HG02798 (cell line): ENCODE data around the gene NFE2L2.
"Not testable (repeated sequence)": the region's sequence is repeated elsewhere in the genome, so short reads cannot be mapped to it uniquely, and the experiment has no call there.

Experiments
- ATAC-seq: cut with Tn5 transposase; IDR thresholded peaks from one replicate; pipeline ENCODE4 v1.9.1; 2021; ENCODE audit warnings: mild to moderate bottlenecking; ENCODE audit not compliant: unreplicated experiment, poor library complexity

NFE2L2 gene

DNA sequence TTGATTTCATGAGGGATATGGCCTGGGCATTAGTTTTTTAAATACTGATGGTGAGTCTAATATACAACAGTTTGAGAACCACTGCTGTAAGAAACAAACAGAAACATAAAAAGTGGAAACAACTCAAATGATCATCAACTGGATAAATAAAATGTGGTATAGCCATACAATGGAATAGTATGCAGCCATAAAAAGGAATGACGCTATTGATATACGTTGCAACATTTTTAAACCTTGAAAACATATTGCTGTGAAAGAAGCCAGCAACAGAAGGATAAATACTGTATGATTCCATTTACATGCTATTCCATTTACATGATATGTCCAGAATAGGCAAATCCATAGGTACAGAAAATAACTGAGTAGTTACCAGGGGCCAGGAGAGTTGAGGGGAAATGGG, 6.5 kb downstream of the NFE2L2 start:
- no peak for ATAC-seq

DNA sequence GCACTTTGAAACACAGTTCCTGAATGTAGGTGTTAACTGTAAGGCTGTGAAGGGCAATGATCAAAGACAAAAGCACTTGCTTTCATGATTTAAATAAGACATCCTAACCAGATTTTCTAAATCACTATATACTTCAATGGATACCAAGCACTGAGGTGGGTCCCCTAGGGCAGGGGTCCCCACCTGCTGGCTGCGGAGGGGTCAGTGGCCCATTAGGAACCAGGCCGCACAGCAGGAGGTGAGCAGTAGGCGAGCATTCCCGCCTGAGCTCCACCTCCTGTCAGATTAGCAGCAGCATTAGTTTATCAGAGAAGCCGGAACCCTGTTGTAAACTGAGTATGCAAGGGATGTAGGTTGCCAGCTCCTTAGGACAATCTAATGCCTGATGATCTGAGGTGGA, 7.1 kb downstream of the NFE2L2 start:
- ATAC-seq, result no peak

DNA sequence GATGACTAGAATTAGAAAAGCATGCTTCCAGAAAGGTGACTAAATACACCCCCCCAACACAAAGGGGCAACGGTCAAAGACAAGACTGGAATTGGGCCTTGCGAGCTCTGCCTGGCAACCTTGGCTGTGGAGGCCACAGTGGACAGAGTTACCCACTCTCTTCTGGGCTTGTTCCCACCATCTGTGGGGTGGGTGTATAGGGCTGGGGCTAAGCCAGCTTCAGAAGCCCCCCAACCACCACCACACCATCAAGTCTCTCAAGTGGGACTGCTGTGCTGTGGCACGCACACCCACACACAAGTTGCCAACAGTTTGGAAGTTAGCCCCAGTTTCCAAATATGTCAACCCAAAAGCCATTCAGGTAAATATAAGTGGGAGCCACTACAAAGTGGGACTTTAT, 7.8 kb downstream of the NFE2L2 start:
- no peak for ATAC-seq

DNA sequence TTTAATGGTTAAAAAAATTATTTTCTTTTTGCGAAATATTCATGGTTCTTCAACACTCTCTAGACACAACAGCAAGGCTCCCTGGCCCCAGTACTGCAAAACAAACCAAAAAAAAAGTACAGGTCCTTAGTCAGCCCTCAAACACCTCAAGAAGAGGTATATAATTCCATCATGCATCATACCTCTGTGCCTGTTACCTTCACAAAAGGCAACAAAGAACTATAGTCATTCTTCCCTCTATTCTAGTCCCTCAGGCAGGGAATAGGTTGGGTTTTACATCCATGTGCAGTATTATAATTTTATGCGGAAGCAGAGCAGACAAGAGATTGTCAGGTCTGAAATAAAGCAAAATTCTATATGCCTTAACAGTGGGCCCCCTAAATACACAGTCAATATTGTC, 8.5 kb downstream of the NFE2L2 start:
- ATAC-seq, result no peak

GRCh38 chr2:177255227-177255601, 9.3 kb downstream of the NFE2L2 start:
- ATAC-seq, result no peak

GRCh38 chr2:177254433-177255226, 9.9 kb downstream of the NFE2L2 start:
- ATAC-seq, result no peak

DNA sequence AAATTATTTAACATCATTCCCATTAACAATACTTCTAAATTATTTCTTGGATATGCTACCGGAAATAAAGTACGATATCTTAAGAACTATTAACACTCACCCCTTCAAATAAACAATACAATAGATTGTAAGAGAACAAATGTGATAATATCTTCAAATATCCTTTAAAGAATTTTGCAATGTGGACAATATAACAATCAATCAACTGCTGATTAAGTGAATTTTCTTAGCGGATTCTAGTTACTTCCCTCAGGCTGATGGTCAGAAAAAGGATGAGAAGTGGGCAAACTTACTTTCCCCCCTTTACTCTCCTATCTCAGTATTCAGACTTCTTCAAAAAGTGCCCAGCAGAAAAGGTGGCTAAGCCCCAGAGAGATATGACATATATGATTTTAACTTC, 10.8 kb downstream of the NFE2L2 start:
- no peak for ATAC-seq

- ATAC-seq, result no peak
Observed at GRCh38 chr2:177252808-177253531, 11.6 kb downstream of the NFE2L2 start.

GRCh38 chr2:177251165-177251542, 13.4 kb downstream of the NFE2L2 start:
- ATAC-seq, result no peak

DNA sequence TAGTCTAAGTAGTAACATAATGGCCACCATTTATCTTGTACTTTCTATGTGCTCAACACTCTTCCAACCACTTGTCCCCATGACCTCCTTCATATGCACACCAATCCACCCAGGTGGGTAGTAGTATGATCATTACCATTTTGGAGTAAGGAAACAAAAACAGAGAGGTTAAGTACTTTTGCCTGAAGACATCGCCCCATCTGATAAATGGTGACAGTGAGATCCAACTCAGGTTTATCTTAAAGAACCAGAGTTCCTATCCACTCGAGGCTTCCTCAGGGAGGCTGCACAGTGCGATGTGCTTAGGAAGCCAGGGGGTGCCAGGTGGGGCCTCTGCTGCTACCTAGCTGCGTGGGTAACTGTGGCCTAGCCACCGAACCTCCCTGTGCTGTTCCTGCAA, 14.1 kb downstream of the NFE2L2 start:
- ATAC-seq, result no peak

DNA sequence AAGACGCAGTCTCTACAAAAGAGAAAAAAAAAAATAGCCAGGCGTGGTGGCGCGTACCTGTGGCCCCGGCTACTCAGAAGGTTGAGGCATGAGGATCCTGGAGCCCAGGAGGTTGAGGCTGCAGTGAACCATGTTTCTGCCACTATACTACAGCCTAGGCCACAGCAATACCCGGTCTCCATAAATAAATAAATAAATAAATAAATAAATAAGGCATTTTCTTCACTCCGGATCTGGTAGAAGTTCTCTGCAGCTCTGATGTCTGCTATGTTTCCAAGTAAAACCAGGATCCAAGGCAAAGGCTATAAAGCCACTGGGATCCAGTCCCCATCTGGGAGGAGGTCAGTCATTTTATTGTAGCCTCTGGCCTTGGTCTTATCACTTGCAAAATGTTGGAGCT, 15.5 kb downstream of the NFE2L2 start:
- no peak for ATAC-seq

DNA sequence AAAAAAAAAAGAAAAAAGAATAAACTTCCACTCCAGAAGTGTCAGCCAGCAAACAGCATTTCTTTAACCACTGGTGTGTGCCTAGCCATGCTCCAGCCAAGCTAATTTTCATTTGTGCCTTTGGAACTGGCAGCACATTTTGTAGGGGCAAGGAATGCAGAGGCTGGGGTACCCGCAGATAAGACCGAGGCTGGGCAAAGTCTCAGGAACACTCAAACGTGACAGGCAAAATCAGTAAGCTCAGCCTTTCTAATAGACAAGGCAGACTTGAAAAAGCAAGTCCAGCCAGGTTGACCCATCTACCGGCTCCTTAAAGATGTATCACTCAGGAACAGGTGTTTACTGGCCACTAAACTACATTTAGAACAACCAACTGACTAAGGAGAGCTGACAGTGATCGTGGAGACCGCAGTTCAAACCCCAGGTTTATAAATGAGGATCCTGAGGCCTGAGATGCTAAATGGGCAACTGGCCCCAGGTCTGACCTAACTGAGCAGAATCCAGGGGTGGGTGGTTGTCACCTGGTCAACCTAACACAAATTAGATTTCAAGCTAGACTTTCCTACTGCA, 16.7 kb downstream of the NFE2L2 start:
- ATAC-seq, result no peak

DNA sequence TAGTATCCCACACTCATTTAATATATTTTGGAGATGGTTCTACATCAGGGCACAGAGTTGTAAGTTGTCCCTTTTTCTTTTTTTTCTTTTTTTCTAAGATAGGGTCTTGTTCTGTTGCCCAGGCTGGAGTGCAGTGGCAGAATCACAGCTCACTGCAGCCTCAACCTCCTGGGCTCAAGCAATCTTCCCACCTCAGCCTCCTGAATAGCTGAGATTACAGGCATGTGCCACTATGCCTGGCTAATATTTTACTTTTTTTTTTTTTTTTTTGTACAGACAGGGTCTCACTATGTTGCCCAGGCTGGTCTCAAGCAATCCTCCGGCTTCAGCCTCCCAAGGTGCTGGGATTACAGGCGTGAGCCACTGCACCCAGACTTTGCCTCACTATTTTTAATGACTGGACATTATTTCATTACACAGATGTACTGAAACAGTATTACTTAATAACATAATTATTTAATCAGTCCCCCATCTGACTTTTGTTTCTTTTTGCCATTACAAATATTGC, 17.9 kb downstream of the NFE2L2 start:
- ATAC-seq, result not testable (repeated sequence)

GRCh38 chr2:177246000-177246399, 18.5 kb downstream of the NFE2L2 start:
- ATAC-seq, result no peak

DNA sequence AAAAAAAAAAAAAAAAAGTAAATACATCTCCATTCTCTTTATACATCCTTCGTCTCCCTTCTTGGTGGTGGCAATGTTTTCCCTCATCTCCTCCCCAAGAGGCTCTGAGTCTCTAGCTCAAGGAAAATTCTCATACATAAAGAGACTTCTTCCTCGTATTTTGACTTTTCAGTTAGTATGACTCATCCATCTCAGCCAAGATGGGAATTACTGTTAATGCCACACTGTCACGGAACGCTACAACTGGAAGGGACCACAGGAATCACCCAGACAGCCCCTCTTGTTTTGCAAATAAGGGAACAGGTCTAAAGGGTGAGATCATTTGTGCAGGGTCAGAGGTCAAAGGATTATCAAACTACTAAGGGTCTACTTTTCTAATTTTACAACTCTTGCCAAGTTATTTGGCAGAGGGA, 19.5 kb downstream of the NFE2L2 start:
- ATAC-seq, result no peak

GRCh38 chr2:177244244-177244771, 20.2 kb downstream of the NFE2L2 start:
- ATAC-seq, result no peak

GRCh38 chr2:177243476-177243875, 21.1 kb downstream of the NFE2L2 start:
- no peak for ATAC-seq

DNA sequence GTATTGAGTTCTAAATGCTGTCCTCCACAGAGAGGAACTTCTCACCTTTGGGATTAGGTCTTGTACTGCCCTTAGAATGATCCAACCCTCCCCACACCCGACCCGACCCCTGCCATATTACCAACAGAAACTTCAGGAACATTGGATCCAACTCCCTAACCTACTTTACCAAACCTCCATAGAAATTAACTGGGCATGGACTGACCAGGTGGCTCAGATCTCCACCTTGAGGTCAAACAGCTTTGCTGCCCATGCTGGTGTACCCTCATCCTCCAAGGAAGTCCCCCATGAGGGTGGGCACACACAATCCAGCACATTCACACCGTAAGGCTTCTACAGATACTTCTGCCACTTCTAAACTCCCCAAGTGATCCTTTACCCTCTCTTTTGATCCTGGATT, 21.5 kb downstream of the NFE2L2 start:
- ATAC-seq, result no peak

- no peak for ATAC-seq
Observed at GRCh38 chr2:177242121-177242987, 22.2 kb downstream of the NFE2L2 start.

- no peak for ATAC-seq
Observed at GRCh38 chr2:177241711-177242120, 22.8 kb downstream of the NFE2L2 start.
